Esophagus (tissue), 2 donors: Measurements from ENCODE around the gene WDR86. TPM values are rescaled to one million over a fixed set of nuclear protein-coding genes. Genes with fewer than 3 reads are reported as not detected.

Experiments used
- H3K27ac ChIP-seq, 2 donors: one replicate each; pipeline ENCODE4 v1.5.1; 2013; ENCODE audit warnings: low read depth in 2 of 2, mild to moderate bottlenecking in 2 of 2, inconsistent platforms in 1 of 2, low read length in 1 of 2, moderate library complexity in 1 of 2
- H3K27me3 ChIP-seq, 2 donors: one replicate each; pipeline ENCODE4 v1.6.1; 2013; ENCODE audit warnings: low read length in 2 of 2, control low read depth in 1 of 2, mild to moderate bottlenecking in 1 of 2; ENCODE audit not compliant: insufficient read depth in 2 of 2, control insufficient read depth in 1 of 2
- H3K36me3 ChIP-seq, 2 donors: one replicate each; pipeline ENCODE4 v1.6.1; 2013; ENCODE audit warnings: low read length in 1 of 2; ENCODE audit not compliant: control insufficient read depth in 2 of 2, insufficient read depth in 2 of 2
- H3K4me1 ChIP-seq, 2 donors: one replicate each; pipeline ENCODE4 v1.6.1; 2013; ENCODE audit warnings: low read length in 1 of 2; ENCODE audit not compliant: control insufficient read depth in 2 of 2, insufficient read depth in 2 of 2
- H3K4me3 ChIP-seq, 2 donors: one replicate each; pipeline ENCODE4 v1.5.1; 2013; ENCODE audit warnings: low read length in 2 of 2, mild to moderate bottlenecking in 2 of 2, low read depth in 1 of 2, moderate library complexity in 1 of 2
- H3K9me3 ChIP-seq, 2 donors: one replicate each; pipeline ENCODE4 v1.6.1; 2013; ENCODE audit warnings: mild to moderate bottlenecking in 2 of 2, low read depth in 1 of 2, low read length in 1 of 2, moderate library complexity in 1 of 2; ENCODE audit not compliant: control insufficient read depth in 2 of 2, insufficient read depth in 1 of 2
- WGBS, 2 donors: extraction: QIAGEN DNeasy Blood & Tissue Kit; methylation state at CpG; one replicate each; pipeline ENCODE4 v1.1.7; 2013; 5-methylcytosine and 5-hydroxymethylcytosine counted together
- polyA plus RNA-seq, 2 donors: library from polyadenylated mRNA; stranded (reverse); fragments of 200-250 nt; gene quantifications; one replicate each; pipeline ENCODE4 v1.2.3, GENCODE V29; 2013
- donor health status: healthy with polysubstance abuse.
- donor health status: Bipolar disorder and iron deficiency.

The WDR86 gene
- polyA plus RNA-seq, 2 donors = 0.28 to 0.86 TPM

DNA sequence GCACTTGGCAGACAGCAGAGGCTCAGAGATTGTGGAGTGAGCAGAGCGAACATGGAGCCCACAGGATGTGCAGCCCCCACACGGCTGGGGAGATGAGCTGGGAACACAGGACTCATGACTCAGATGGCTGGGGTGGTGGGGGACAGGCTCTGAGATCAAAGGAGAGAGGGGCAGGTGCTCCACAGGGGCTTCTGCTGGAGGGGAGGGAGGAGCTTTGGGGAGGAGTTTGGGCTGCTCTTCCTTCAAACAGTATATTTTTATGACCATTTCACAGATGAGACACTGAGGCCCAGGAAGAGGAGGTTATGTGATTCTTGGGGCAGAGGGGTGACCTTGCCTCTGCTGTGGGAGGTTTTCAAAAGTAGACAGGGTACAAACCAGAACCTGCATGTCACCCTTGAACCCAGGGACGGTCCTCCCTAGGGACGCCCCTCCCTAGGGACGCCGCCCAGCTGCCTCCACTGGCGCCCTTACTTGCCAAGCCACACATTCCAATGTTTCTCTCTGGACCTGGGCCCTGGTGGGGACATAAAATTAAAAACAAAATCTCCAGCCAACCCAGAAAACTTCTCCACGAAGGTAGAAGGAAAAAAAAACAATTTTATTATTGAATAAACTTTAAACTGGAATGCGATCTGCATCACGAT is 31.1 kb upstream of the WDR86 start:
- no peak overlapping the region for H3K4me3 ChIP-seq
- no peak overlapping the region for H3K27ac ChIP-seq
- H3K9me3 ChIP-seq = no peaks in the 10 kb centered on the region
- H3K27me3 ChIP-seq = no peaks in the 10 kb centered on the region
- no peaks in the 10 kb centered on the region for H3K4me1 ChIP-seq
- 52 to 54% methylated on average over 10 of the region's 10 CpGs for WGBS, 2 donors
- H3K36me3 ChIP-seq = no peaks in the 10 kb centered on the region

DNA sequence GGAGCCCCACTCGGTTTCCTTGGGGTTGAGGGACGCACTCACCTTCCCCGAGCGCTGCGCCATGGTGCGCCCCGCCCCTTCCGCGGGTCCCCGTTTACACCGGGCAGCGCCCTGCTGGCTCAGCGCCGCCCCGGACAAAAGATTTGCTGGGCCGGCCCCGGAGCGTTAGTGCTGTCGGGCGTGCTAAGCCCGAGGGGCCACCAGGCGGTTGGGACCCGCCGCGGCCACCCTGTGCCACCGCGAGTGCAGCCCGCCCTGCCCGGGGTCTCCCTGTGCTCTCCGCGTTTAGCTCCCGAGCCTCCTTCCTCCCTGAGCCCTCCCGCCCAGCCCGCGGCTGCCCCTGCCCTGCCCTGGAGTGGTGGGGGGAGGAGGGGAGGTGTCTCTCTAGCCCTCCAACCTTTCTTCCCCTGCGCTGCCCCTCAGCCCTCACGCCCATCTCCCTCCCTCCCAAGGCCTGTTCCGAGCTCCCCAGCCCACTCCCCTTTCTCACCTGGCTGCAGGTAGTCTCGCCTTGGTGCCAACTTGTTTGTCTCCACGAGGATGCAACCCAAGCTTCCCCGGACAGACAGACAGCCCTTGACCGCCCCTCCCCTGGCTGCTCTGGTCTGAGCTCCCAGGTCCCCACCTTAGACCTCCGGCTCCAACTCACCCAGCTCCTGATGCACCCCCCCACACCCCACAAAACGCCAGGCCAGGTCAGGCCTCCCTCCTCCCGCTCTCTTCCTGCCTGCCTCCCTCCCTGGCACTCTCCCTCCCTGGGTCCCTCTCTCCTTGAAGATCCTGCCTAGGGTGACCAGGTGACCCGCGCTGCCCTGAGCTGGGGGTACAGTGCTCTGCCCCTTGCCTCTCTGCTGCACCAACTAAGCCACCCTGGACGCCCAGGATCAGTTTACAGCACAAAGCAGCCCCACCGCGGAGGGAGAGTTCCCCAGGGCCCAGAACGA is 30.3 kb upstream of the WDR86 start, which contains the start of gene CRYGN:
CRYGN (minus strand) TSS at position 287 of the 944 bp plus-strand sequence; CDS start at position 63, 224 bp downstream.
- no peak within 1 kb of the TSS for H3K4me3 ChIP-seq
- H3K27ac ChIP-seq = no peak within 1 kb of the TSS
- 19 to 22% methylated on average over 38 to 50 of the region's 51 CpGs for WGBS, 2 donors
- H3K4me1 ChIP-seq = no peaks in the 10 kb centered on the region
- no peaks in the 10 kb centered on the region for H3K9me3 ChIP-seq
- no peaks in the 10 kb centered on the region for H3K36me3 ChIP-seq
- H3K27me3 ChIP-seq = no peaks in the 10 kb centered on the region

DNA sequence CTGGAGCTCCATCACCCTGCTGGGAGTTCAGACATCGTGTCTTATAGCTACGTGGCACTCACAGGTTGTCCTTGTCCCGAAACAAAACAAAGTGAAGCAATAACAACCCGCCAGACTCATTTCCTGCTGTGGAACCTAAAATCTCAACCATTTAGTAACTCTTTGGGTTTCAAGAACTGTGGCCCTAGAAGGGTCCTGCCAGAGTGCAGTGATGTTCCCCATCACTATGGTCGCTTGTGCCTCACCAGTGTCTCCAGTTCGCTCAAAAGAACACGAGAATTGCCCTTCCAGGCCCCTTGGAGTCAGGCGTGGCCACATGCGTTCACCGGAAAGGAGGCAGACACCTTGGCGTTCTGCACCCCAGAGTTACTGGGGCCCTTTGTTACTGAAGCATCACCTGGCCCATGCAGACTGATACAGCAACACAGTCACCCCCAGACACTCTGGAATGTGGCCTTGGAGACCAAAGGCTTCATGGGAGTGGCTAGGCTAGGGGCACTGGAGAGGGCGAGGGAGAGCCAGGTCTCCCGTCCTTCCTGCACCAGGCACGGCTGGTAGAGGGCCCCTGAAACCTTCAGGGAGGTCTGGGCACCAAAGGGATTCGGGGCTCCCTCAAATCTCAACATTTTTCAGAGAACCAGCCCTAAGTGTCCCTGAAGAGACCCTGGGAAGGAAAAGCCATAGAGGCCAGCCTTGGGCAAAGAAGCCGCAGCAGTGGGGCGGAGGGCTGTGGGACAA is 29.2 kb upstream of the WDR86 start:
- Histone ChIP-seq H3K9me3 (no peaks in the 10 kb centered on the region), H3K36me3 (no peaks in the 10 kb centered on the region), H3K27me3 (no peaks in the 10 kb centered on the region), H3K4me1 (no peaks in the 10 kb centered on the region), H3K4me3 (no peak overlapping the region), H3K27ac (no peak overlapping the region)
- WGBS, 2 donors = 90 to 92% methylated on average over 17 of the region's 17 CpGs

DNA sequence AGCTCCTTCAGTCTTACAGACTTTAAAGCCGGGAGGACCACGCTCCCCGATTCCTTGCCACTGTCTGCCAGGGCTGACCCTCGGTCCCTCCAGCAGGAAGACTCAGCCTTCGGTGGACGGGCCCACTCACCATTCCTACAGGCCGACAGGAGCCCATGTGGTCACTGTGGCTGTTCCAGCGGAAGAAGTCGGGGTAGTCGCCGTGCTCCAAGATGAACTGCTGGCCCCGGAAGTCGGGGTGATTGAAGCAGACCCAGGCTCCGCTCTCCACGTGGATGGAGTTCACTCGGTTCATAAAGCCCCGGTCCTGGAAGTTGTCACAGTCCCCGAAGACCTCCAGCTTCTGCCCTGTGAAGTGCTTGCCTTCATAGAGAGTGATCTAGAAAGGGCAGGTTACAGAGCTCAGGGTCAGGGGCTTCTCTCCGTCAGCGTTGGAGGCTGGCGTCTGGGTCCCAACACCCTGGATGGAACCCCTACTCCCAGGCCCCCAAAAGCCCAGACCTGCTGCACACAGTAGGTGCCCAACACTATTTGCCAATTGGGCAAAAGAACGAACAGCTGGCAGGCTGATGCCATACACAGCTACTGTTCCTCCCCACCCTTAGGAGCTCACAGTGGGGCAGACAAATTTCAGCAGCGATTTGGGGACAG is 28.2 kb upstream of the WDR86 start:
- no peak overlapping the region for H3K27ac ChIP-seq
- no peak overlapping the region for H3K4me3 ChIP-seq
- WGBS, 2 donors = 91 to 93% methylated on average over 23 of the region's 23 CpGs
- no peaks in the 10 kb centered on the region for H3K36me3 ChIP-seq
- no peaks in the 10 kb centered on the region for H3K27me3 ChIP-seq
- no peaks in the 10 kb centered on the region for H3K9me3 ChIP-seq
- H3K4me1 ChIP-seq = peaks cover 0 to under 1% of the 10 kb centered on the region in 2 donors

DNA sequence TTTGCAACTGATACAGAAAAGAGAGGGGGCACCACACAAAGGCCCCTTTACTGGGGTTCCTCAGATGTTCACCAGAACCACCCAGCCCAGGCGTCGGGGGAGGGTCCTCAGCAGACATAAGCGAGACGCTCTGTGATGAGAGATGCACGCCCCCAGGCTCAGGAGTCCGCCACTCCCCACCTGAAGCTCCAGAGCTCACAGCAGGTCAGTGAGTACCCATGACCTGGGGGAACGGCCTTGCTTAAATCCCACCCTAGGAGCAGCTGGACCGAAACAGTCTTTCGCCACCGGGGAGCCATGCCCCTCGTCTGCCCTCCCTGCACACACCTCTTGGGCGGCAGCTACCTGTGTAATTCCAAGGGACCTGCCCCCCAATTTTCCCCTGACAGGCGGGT is 27.3 kb upstream of the WDR86 start:
- Histone ChIP-seq H3K27me3 (no peaks in the 10 kb centered on the region), H3K4me3 (no peak overlapping the region), H3K9me3 (no peaks in the 10 kb centered on the region), H3K36me3 (no peaks in the 10 kb centered on the region), H3K27ac (peak overlapping the region in 1 of 2 donors; percentile 18), H3K4me1 (peaks cover 0 to 4% of the 10 kb centered on the region in 2 donors)
- 88 to 93% methylated on average over 13 of the region's 13 CpGs for WGBS, 2 donors

DNA sequence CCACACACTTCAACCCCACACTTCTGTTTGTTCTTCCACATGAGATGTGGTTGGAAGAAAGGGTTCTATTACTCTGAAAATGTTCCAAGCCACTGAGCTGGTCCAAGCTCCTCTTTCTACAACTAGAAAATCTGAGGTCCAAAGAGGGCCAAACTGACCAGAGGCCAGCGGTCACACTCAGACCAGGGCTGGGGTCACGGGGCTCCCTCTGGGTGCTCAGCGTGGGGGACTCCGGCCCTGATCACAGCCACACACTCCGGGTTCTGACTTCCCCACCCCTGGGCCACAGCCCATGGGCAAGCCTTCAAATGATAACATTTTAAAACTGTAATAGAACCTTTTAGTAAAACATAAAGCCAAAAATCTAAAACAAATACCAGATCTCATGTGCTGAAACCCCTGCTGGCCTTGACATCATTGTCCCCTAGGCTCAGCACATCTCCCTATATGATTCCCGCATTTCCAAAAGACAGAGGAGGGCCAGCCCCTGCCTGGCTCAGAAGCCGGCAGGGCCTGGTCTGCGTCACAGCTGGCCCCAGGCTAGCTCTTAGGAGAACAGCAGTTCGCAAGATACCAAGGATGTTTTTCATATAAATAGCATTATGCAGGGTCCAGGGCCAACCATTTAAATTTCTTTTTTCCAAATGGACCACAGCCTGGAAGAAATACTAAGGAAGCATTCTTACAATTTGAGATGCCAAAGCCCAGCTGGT is 26.8 kb upstream of the WDR86 start:
- H3K4me3 ChIP-seq = no peak overlapping the region
- WGBS, 2 donors = 72% methylated on average over 9 of the region's 9 CpGs
- H3K4me1 ChIP-seq = peaks cover 0 to 4% of the 10 kb centered on the region in 2 donors
- H3K36me3 ChIP-seq = no peaks in the 10 kb centered on the region
- peak overlapping the region in 1 of 2 donors; percentile 6 for H3K27ac ChIP-seq
- no peaks in the 10 kb centered on the region for H3K9me3 ChIP-seq
- no peaks in the 10 kb centered on the region for H3K27me3 ChIP-seq

DNA sequence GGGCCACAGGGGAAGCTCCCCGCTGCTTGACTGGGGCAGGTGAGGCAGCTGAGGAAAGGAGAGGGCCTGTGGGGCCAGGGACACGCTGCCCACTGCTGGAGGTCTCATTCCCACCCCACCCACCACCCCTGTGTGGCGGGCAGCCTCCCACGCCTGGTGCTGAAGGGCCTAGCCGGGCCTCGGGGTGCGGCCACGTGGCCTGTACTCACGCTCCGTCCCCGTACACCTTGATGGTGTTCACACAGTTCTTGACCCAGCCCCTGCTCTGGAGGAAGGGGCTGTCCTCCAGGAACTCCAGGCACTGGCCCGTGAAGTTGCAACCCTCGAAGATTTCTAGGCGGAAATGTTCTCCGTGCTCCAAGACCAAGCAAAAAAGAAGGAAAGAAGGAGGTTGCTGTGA is 26.1 kb upstream of the WDR86 start:
- no peak overlapping the region for H3K27ac ChIP-seq
- H3K27me3 ChIP-seq = no peaks in the 10 kb centered on the region
- H3K4me1 ChIP-seq = peaks cover 0 to 4% of the 10 kb centered on the region in 2 donors
- H3K36me3 ChIP-seq = no peaks in the 10 kb centered on the region
- no peaks in the 10 kb centered on the region for H3K9me3 ChIP-seq
- H3K4me3 ChIP-seq = no peak overlapping the region
- WGBS, 2 donors = 92 to 93% methylated on average over 15 of the region's 15 CpGs

DNA sequence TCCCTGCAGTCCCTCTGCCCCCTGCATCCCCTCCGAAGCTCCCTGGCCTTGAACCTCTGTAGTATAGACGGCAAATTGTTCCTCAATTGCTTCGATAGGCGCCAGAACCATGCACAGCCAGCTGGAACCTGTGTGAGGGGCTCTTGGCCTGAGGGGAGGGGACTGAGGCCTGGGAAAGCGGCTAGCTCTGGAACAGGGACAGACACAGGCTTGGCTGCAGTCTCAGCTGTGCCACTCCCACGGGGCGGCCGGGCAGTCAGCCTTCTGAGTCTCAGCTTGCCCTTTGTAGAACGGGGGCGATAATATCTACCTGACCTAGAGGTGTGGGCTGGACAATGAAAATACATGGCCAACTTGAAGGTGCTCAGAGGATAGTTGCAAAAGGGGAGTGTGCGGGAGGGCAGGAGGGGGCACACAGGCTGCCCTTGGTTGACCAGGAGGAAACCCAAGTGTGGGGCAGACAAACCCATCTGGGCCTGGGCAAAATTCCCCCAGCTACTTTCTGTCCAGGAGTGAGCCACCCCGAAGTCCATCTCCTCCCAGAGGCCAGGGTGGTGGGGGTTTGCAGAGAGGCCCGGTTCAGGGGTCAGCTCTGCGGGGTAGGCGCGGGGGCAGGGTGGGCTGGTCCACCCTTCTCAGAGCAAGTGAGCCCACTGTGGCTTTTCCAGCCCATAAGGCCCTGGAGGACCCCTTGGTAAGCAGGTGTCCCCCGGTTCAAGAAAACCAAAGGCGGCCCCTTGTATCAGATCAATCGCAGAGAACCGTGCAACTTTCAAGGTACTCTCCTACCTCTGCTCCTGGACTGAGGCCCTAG is 25.5 kb upstream of the WDR86 start:
- Histone ChIP-seq H3K4me3 (no peak overlapping the region), H3K4me1 (peaks cover 0 to 4% of the 10 kb centered on the region in 2 donors), H3K27ac (no peak overlapping the region), H3K27me3 (no peaks in the 10 kb centered on the region), H3K36me3 (no peaks in the 10 kb centered on the region), H3K9me3 (no peaks in the 10 kb centered on the region)
- 85 to 91% methylated on average over 20 of the region's 20 CpGs for WGBS, 2 donors
